ENCODE results near the gene SURF2. TPM values are rescaled to one million over a fixed set of nuclear protein-coding genes. Genes with fewer than 3 reads are reported as not detected.

SURF2 gene
- total RNA-seq, 1 experiment from 2014 or later, result 18.1 TPM

DNA sequence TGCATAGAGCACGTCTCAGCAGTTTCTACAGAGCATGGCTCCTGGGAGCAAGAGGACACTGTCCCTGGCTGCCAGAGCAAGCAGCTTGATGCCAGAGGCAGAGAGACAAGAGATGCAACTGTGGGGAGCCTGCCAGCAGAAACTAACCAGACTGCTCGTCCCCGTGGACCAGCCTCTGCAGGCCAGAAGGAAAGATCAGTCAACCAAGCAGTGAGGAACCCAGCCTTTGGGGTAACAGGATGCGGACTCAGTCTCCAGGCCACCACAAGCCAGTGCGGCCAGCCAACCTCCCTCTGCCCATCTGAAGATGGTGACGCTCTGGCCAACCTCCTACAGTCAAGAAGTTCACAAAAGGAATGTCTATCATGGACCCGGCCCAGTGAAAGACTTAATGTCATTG lies 15.8 kb downstream of the SURF2 start:
- no peaks in the 10 kb centered on the region for H3K27me3 ChIP-seq (ENCODE audit: insufficient read depth, low read depth)
- H3K36me3 ChIP-seq (ENCODE audit: low read depth), result peaks cover 9% of the 10 kb centered on the region
- POLR2A ChIA-PET (ENCODE audit: unreplicated experiment), result no interaction called here
- peaks cover 84% of the 10 kb centered on the region for H3K79me2 ChIP-seq (ENCODE audit: low read depth)
- H2AFZ ChIP-seq, result no peak overlapping the region
- H3K4me2 ChIP-seq, result no peak overlapping the region
- no peaks in the 10 kb centered on the region for H3K9me2 ChIP-seq (ENCODE audit: insufficient read depth)
- intact Hi-C loops (cut with micrococcal nuclease; ENCODE audit: unreplicated experiment), result no loop called here
- peaks cover 16% of the 10 kb centered on the region for H3K4me1 ChIP-seq (replicated peaks; ENCODE audit: insufficient read depth)
- H3K9me3 ChIP-seq (ENCODE audit: insufficient read depth, low read depth), result no peaks in the 10 kb centered on the region
- H4K20me1 ChIP-seq (ENCODE audit: insufficient read depth), result peaks cover 77% of the 10 kb centered on the region
- H3K4me3 ChIP-seq, result no peak overlapping the region
- H3F3A ChIP-seq (ENCODE audit: insufficient read depth, low read depth), result peaks cover 7% of the 10 kb centered on the region; the same call in 1 of the 2 replicates
- TF ChIP-seq EZH2 (IDR thresholded peaks at IDR 0.05; ENCODE audit: low read depth), result no peak
- TF ChIP-seq, protein P1, sequence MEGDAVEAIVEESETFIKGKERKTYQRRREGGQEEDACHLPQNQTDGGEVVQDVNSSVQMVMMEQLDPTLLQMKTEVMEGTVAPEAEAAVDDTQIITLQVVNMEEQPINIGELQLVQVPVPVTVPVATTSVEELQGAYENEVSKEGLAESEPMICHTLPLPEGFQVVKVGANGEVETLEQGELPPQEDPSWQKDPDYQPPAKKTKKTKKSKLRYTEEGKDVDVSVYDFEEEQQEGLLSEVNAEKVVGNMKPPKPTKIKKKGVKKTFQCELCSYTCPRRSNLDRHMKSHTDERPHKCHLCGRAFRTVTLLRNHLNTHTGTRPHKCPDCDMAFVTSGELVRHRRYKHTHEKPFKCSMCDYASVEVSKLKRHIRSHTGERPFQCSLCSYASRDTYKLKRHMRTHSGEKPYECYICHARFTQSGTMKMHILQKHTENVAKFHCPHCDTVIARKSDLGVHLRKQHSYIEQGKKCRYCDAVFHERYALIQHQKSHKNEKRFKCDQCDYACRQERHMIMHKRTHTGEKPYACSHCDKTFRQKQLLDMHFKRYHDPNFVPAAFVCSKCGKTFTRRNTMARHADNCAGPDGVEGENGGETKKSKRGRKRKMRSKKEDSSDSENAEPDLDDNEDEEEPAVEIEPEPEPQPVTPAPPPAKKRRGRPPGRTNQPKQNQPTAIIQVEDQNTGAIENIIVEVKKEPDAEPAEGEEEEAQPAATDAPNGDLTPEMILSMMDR (conservative IDR thresholded peaks at IDR 0.05), result no peak
- no peak for DNase-seq
- BruUV-seq (replicated peaks), result no TSS peak
- no peak overlapping the region for H3K27ac ChIP-seq
- CTCF ChIA-PET, result no interaction called here

DNA sequence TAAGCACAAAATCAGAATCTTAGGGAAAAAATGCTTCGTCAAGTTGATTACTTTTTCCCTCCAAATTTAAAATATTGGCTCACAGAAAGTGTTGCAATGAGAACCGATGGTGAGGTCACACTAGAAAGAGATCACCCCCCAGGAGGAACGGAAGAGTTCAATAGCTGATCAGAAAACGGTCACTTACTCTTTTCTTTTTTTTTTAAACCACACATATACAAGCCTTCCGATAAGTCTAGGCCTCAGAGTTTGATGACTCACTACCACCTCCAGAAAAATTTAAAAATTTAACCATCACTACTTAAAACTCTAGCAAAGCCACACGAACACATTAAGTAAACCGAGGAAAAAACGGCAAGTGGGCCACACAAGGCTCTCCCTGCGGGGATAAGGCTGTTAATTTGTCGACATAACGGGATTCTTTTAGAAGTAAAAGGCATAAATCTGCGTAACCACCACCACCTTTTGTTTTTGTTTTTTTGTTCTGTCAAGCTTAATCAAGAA lies 18.3 kb downstream of the SURF2 start:
- H3K27ac ChIP-seq, result 0 out of 2 replicates have a peak overlapping the region, but pooled peaks have one; percentile 59
- intact Hi-C loops (cut with micrococcal nuclease; ENCODE audit: unreplicated experiment), result loop anchor here (2.0 kb wide), 1 partner anchor 18 kb away; the partner anchor contains the start of genes SURF1 and SURF2
- BruUV-seq (replicated peaks), result no TSS peak
- ChIA-PET POLR2A (ENCODE audit: unreplicated experiment) (interaction anchor here (0.7 kb wide), 2 partner anchors 74 to 272 kb away, joined by 3 to 4 read pairs; no protein-coding TSS in a partner anchor), CTCF (interaction anchor here (0.7 kb wide), 1 partner anchor 187 kb away, joined by 3 read pairs; no protein-coding TSS in a partner anchor)
- no peaks in the 10 kb centered on the region for H3K27me3 ChIP-seq (ENCODE audit: insufficient read depth, low read depth)
- no peaks in the 10 kb centered on the region for H3K9me3 ChIP-seq (ENCODE audit: insufficient read depth, low read depth)
- H3K4me3 ChIP-seq, result peak overlapping the region; percentile 69
- H3F3A ChIP-seq (ENCODE audit: insufficient read depth, low read depth), result peaks cover 13% of the 10 kb centered on the region
- peak overlapping the region; percentile 81 for H3K4me2 ChIP-seq
- H3K9me2 ChIP-seq (ENCODE audit: insufficient read depth), result no peaks in the 10 kb centered on the region
- TF ChIP-seq, protein P1 (conservative IDR thresholded peaks at IDR 0.05), result no peak
- TF ChIP-seq EZH2 (IDR thresholded peaks at IDR 0.05; ENCODE audit: low read depth), result no peak
- peaks cover 59% of the 10 kb centered on the region for H3K79me2 ChIP-seq (ENCODE audit: low read depth)
- peaks cover 9% of the 10 kb centered on the region for H3K36me3 ChIP-seq (ENCODE audit: low read depth)
- peaks cover 52% of the 10 kb centered on the region for H4K20me1 ChIP-seq (ENCODE audit: insufficient read depth)
- H3K4me1 ChIP-seq (replicated peaks; ENCODE audit: insufficient read depth), result peaks cover 36% of the 10 kb centered on the region
- DNase-seq, result no peak
- 0 out of 2 replicates have a peak overlapping the region, but pooled peaks have one; percentile 20 for H2AFZ ChIP-seq

DNA sequence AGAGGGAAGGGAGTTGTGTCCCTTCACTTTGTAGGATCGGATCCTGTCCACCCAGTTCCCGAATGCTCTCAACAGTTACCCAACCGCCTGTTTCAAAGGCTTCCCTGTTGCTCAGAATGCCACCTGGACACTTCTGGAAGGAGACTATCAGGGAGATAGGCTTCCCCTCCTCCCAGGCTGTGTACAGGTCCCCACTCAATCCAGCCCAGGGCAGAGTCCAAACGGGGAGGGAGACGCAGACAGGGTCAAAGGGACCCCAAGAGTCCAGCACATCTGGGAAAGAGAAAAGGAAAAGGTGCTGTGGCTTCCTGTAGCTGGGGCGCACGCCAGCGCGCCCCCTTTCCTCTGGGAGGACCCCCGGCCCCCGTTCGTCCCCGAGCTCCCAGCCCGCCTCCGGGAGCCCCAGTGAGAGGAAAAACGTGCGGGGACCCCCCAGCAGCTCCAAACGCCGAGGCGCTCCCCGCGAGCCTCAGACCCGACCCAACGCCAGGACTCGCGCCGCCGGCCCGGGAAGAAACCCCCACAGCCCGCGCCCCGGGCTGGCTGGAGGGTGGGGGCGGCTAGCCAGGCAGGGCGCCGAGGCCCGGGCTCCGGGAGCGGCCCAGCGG lies 18.9 kb downstream of the SURF2 start:
- peaks cover 53% of the 10 kb centered on the region for H3K79me2 ChIP-seq (ENCODE audit: low read depth)
- H3K27me3 ChIP-seq (ENCODE audit: insufficient read depth, low read depth), result no peaks in the 10 kb centered on the region
- H3K4me2 ChIP-seq, result peak overlapping the region; percentile 81
- H3K4me1 ChIP-seq (replicated peaks; ENCODE audit: insufficient read depth), result peaks cover 36% of the 10 kb centered on the region
- H3F3A ChIP-seq (ENCODE audit: insufficient read depth, low read depth), result peaks cover 13% of the 10 kb centered on the region
- peaks cover 47% of the 10 kb centered on the region for H4K20me1 ChIP-seq (ENCODE audit: insufficient read depth)
- H2AFZ ChIP-seq, result 0 out of 2 replicates have a peak overlapping the region, but pooled peaks have one; percentile 20
- POLR2A ChIA-PET (ENCODE audit: unreplicated experiment), result interaction anchor here (0.7 kb wide), 2 partner anchors 73 to 272 kb away, joined by 3 to 4 read pairs; no protein-coding TSS in a partner anchor
- CTCF ChIA-PET, result interaction anchor here (0.5 kb wide), 1 partner anchor 181 kb away, joined by 9 read pairs; no protein-coding TSS in a partner anchor
- H3K9me2 ChIP-seq (ENCODE audit: insufficient read depth), result no peaks in the 10 kb centered on the region
- H3K27ac ChIP-seq, result peak overlapping the region; percentile 59; the same call in 1 of the 2 replicates
- H3K9me3 ChIP-seq (ENCODE audit: insufficient read depth, low read depth), result no peaks in the 10 kb centered on the region
- no peak for TF ChIP-seq EZH2 (IDR thresholded peaks at IDR 0.05; ENCODE audit: low read depth)
- TF ChIP-seq, protein P1 (conservative IDR thresholded peaks at IDR 0.05), result no peak; the same call in 1 of the 2 replicates
- H3K4me3 ChIP-seq, result peak overlapping the region; percentile 69
- peaks cover 9% of the 10 kb centered on the region for H3K36me3 ChIP-seq (ENCODE audit: low read depth)
- peak; percentile 30 to 50 for DNase-seq
- no TSS peak for BruUV-seq (replicated peaks)
- intact Hi-C loops (cut with micrococcal nuclease; ENCODE audit: unreplicated experiment), result loop anchor here (2.0 kb wide), 1 partner anchor 18 kb away; the partner anchor contains the start of genes SURF1 and SURF2
